ENCODE measurements around the gene CARNS1.
A peak's percentile ranks its signal among the peaks of the same experiment; 100 is the strongest.
"Not testable (repeated sequence)": the region's sequence is repeated elsewhere in the genome, so short reads cannot be mapped to it uniquely, and the experiment has no call there.

Gene CARNS1

DNA sequence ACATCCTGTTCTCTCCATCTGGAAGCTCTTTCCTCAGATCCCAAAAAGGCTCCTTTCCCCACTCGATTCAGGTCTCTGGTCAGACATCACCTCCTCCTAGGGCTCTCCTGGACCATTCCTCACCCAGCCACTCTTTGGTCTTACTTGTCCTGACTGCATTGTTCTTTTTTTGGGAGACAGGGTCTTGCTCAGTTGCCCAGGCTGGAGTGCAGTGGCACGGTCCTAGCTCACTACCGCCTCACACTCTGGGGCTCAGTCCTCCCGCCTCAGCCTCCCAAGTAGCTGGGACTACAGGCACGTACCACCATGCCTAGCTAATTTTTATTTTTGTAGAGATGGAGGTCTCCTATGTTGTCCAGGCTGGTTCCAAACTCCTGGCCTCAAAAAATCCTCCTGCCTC is 30.0 kb downstream of the CARNS1 start:
- DNase-seq, result no peak

DNA sequence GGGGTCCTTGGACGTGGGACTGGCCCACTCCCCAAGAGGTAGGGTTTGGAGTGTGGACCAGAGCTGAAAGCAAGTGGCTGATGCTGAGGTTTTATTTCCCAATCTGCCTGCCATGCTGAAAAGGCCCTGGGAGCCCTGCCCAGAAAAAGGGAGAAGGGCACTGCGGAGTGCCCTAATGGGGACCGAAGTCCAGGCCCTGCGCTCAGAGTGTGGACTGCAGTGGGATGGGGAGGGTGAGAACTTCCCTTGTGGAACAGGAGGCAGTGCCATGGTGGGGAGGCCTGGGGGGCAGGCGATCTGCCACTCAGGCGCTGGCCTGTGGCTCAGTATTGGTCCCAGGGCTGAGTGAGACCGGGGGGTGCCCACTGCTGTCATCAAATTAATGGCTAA is 32.7 kb downstream of the CARNS1 start:
- DNase-seq, result no peak

DNA sequence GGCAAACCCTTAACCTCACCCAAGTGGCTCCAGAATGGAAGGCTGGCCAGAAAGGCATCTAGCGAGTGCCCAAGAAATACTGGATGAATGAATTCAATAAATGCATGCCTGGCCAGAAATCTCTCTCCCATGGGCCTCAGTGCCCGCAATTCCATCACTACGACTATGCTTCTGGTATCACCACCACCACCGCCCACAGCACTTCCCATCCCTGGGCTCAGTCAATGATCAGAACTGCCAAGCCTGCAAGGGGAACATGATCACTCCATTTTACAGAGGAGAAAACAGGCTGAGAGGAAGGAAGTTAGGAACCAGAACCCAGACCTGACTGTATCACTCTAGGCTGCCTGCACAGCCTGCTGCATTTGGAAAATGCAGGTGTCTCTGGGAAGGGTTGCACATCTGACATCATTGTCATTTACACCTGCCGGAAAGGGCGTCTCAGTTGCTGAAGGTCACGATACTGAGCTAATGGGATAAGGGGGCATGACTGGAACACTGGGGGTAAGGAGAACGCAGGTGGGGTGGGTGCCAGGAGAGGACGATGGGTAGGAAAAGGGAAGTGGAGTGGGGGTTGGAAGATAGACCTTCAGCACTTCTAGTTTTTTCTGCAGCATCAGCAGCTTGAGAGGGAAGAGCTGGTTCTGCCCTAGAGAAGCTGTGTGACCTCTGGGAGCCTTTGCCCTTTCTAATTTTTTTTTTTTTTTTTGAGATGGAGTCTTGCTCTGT is 33.8 kb downstream of the CARNS1 start:
- DNase-seq, result no peak

DNA sequence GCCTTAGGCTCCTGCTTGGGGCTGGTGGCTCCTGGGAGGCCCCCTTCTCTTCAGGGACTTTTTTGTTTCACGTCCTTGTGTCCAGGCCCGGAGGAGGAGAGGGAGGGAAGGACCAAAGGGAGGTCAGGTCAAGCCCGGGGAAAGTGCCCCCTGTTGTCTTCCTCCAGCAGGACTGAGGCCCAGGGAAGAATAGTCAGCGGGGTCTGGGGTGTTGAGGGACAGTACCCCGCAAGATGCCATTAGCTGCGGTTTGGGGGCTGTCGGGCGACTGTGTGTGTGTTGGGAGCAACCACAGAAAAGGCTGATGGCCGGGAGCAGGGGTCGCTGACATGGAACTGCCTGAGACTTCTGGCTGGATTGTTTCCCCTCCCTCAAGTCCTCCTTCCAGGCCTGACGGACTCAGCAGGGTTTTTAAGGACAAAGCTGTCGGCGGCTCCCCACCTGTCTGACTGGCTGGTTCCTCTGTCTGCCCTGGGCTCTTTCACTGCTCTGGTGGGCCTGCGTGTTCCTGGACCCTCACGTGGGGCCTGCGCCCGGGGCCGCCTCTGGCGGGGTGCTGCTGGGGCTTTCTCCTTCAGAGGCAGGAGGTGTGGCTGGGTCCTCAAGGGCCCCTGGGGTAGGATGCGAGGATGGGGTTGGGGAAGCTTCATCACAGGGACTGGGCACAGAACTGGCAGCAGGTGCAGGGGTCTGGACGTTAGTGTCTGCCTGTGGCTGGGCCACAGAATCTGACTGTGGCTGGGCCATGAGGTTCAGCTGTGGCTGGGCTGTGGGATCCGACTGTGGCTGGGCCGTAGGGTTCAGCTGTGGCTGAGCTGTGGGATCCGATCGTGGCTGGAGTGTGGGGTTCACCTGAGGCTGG is 35.5 kb downstream of the CARNS1 start:
- no peak for DNase-seq

DNA sequence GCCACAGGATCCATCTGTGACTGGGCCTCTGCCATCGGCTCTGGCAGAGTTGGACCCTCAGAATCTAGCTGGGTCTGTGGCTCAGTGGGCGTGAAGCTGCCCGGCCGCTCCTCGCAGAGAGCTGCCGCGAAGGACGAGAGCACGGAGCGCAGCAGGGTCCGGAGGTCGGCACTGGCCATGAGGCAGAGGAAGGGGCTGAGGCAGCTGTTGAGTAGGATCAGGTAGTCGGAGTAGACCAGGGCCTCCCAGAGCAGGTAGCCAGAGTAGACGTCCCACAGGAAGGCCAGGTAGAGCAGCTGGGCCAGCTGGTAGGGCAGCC is 36.1 kb downstream of the CARNS1 start:
- DNase-seq, result no peak

- no peak for DNase-seq
Measured at GRCh38 chr11:67452141-67452952, 36.9 kb downstream of the CARNS1 start, which contains the start of gene GPR152. TSS of gene GPR152 (minus strand) at chr11:67452729. CDS start at chr11:67452724, 5 bp downstream.

DNA sequence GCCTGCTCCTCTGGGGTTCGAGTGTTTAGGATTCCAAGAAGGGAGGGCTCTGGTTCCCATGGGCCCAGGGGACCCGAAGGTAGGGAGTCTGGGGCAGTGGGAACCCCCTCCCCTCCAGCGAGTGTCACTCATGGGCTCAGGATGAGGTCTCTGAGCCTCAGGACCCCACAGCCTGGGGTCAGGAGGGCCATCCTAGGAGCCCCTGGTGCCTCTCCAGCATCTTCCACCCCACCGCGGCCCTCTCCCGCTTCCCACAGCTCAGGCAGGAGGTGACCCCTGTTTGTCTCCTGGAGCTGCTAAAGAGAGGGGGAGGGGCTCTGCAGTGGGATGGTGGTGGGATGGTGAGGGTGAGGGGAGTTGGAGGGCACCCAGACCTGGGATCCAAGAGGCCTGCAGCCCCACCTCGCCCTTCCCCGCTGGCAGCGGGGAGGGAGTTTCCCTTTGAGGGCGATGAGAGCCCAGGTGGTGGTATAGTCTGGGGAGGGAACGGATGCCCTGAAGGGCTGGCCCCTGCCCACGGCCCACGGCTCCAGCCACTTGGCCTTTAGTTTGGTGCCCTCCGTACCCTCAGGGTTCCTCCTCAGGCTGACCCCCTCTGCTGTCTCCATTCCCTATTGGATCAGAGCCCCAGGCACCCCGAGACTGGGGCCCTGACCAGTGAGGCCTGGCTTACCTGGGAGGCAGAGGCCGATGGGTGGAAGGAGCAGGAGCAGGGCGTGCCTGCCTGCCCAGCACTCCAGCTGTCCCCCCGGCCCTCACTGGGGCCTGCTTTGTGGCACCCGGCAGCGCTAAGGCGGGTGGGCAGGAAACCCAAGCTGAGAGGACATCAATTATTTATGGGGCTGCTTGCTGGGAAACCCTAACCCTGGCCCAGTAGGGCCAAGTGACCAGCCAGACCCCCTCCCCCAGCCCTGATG is 38.6 kb downstream of the CARNS1 start:
- no peak for DNase-seq

DNA sequence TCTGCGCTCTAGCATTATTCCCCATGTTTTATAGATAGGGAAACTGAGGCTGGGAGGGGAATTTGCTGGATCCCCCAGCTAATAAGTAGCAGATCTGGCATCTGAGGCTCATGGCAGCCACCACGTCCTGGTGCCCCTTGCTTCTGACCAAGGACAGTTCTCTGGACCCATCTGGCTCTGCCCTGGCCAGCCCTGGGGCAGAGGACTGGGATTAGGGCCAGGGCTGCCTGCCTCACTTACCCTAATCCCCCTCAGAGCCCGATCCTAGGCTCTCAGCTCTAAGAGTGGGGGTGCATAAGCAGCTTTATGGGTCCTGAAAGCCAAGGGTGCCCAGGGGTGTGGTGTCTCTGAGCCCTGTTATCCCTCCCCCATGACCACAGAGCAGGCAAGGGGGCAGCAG is 39.6 kb downstream of the CARNS1 start, which contains the start of gene CABP4:
Gene CABP4 (plus strand): TSS at position 301 of the 400 bp plus-strand sequence. CDS start 70 bp downstream, at position 371.
- no peak for DNase-seq

- no peak for DNase-seq
Measured at GRCh38 chr11:67456068-67456705, 40.7 kb downstream of the CARNS1 start.

DNA sequence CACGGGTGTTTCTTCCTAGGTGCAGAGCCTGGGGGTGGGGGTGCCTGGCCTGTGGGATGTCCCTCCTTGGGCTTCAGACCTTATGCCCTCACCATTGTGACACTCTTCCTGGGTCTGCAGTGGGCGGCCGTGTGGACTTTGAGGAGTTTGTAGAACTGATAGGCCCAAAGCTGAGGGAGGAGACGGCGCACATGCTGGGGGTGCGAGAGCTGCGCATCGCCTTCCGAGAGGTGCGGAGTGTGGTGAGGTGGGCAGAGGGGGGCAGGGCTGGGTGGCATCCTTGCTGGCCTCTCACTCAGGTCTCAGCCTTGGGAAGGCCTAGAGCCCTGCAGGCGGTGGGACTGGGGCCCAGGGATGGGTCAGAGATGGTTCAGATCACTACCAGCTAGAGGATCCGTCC is 42.0 kb downstream of the CARNS1 start:
- DNase-seq, result no peak

DNA sequence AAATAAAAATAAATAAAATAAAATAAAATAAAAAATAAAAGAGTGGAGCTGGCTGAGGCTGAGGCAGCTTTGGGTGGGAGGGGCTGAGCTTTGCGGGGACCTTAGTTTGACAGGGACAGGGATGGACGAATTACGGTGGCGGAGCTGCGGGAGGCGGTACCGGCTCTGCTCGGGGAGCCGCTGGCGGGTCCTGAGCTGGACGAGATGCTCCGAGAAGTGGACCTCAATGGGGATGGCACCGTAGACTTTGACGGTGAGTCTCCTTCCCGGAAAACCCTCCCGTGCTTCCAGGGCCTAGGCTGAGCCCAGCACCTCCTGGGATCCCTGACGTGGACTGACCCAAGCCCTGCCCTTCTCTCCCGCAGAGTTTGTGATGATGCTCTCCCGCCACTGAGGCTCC is 42.8 kb downstream of the CARNS1 start:
- no peak for DNase-seq

GRCh38 chr11:67463186-67463585 is 47.7 kb downstream of the CARNS1 start:
- DNase-seq, result no peak

DNA sequence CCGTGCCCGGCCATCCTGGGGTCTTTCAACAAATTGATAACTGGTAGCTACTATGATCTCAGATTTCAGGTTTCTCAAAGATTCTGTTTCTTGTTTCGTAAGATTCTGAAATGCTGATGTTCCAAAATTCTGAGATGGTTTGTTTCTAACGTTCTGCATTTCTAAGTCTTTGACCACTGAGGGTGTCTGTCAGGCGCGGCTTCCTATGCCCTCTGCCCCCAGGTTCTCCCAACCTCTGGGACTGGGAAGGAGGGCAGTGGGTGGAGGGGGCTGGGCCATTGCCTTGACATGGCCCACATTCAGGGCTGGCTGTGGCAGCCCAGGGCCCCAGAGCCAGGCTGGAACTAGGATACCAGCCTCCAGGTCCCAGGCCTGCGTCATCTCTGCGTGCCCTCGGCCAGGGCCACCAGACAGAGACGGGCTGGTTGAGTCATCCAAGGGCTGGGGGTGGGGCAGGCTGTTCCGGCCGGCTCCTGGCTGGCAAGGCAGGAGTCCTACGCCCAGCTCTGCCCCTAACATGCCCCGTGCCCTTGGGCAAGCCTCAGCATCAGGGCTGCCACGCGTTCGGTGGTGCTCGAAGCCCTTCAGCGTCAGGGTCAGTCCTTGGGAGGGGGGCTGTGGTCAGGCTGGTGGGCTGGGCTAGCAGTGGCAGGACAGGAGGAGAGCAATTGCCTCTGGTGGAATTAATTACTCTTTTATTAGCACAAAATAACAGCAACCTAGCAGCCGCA is 48.4 kb downstream of the CARNS1 start:
- no peak for DNase-seq

- peak; percentile 82 for DNase-seq
Measured at GRCh38 chr11:67464411-67465188, 49.1 kb downstream of the CARNS1 start.

DNA sequence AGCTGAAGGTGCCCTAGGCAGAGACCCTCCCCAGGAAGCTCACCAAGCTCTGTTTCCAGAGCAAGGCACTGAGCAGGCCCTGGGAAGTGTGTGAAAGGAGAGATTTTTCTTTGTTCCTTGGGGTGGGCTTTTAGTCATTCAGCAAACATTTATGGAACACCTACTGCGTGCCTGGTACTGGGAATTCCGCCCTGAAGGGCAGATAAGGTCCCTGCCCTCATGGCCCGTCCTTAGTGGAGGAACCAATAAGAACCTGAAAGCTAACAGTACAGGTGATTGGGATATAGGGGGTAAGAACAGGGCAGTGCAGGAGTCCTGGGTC is 49.7 kb downstream of the CARNS1 start:
- DNase-seq, result no peak

- not testable (repeated sequence) for DNase-seq
Measured at GRCh38 chr11:67465530-67465929, 50.1 kb downstream of the CARNS1 start.

DNA sequence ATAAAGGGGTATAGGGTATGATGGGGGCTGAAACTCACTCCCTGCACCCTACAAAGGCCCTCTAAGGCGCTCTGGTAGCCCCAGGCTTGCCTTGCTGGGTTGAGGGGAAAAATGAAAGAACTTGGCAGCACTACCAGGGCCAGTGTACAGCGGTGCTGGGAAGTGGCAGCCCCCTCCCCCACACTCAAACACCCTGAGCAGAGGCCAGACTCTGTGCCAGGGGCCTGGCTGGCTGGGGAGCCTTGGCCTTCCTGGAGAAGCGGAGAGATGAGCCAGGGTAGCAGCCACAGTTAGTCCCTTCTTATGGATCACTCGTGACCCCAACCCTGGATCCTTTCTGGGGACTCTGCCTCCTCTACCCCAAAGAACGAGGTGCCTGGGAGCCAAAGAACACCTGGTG is 50.9 kb downstream of the CARNS1 start:
- DNase-seq, result no peak

DNA sequence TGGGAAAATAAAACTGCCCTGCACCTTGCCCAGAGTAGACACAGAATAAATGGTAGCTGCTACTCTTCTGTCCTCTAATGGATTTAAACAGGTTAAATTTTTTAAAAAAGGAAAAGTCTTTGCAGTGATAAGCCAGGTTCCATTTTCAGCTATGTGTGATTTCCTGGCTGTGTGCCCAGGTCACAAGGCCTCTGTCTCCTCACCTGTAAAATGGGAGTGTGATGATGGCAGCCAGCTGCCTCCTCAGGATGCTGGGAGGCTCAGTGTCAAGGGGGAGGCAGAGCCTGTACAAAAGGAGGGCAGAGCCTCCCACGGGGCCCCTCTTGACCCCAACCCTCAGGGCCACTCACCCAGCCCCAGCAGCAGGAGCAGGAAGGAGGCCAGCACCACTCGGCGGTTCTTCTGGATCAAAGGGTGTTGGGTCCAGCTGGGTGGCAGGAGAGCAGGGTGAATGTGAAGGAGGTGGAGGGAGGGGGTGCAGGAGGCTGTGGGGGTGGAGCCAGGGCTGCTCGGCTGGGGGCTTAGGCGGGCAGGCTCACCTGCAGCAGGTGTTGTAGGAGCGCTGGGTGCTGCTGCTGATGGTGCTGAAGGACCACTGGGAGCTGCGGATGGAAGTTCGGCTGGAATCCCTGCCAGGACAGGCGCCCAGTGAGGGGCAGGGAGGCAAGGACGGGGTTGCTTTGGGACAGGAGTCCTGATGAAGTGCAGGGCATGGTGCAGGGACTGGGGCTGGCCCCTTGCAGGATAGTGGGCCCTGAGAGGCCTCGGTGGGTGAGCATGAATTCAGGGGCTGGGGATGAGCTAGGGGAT is 51.7 kb downstream of the CARNS1 start:
- DNase-seq, result no peak

DNA sequence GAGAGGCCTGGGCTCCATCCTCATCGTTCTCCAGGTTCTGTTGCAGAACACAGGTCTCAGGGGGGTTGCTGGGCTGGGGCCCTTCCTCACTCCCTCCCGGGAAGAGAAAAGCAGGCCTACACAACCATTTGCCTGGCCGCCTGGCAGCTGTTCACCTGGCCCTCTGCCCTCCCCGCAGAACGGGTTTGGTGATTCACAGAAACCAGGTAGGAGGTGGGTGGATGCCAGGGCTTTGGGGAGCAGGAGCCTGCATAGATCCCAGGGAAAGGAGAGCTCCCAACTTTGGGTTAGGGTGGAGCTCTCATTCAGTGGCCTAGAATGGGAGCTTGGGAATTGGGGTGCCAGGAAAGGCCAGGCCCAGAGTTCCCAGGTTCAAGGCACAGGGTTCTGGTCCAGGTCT is 52.6 kb downstream of the CARNS1 start:
- no peak for DNase-seq

DNA sequence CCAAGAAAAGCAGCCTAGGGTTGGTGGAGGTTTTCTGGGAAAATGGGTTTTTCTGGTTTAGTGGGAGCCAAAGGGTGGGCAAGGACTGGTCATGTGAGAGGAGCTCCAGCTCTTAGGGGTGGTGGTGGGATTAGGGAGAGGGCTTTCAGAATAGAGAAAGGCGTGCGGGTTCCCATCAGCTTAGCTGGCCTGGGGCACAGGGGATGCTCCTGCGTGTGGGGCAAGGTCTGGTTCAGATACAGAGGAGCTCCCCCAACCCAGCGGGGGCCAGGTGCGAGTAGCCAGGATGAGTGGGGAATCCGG is 52.9 kb downstream of the CARNS1 start:
- DNase-seq, result no peak
